Hepatocyte (in vitro differentiated cells): Measurements from ENCODE around the gene NR3C2.

Source experiments
- EZH2 ChIP-seq: fragments of 200-600 bp; sonication (generic); IDR thresholded peaks from 2 replicates; pipeline ENCODE4 v1.6.1; 2016; ENCODE audit warnings: antibody characterized with exemption, mild to moderate bottlenecking, borderline replicate concordance
- TF ChIP-seq, protein P1 (sequence below): fragments of 200-600 bp; sonication (generic); IDR thresholded peaks from 2 replicates; pipeline ENCODE4 v1.5.1; 2016; ENCODE audit warnings: antibody characterized with exemption, mild to moderate bottlenecking; ENCODE audit not compliant: poor library complexity

DNA sequence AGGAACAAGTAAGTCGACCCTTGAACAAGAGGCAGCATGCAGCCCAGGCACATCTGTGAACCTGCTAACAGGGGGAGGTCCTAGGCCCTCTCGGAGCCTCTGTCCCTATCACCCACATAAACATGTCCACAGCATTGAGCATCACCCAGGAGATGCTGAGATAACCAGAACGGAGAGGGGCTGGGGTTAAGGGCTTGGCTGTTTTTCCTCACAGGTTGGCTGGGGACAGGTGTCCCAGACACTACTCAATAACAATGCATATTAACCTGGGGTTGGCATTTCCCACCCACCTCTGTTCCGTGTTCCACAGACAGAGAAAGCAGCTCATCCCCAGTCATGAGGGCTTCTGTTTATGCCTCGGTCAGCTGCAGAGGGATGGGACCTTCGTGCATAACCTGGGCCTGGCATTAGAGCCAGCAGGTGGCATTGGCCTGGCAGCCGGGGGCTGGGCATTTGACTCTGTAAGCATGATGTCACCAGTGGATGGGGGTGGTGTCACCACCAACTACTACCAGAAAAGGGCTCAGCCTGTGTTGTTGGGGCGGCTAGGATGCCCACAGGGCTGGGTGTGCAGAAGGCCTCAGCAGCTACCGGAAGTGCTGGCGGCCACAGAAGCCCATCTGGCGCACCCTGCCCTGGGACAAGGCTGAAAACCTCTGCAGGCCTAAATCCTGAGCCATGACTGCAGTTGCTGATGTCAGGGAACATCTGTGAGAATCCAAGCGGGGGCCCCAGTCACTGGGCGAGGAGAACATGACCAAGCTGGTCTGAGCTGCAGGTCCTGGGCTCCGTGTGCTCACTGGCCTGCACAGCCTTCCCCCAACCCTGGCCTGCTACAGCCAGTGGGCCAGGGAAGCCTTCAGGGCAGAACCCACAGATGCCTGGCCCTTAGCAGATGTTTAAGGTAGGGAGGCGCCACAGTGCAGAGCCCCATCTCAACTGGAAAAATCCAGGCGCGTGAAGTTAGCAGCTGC, 351.4 kb downstream of the NR3C2 start:
- TF ChIP-seq, protein P1, sequence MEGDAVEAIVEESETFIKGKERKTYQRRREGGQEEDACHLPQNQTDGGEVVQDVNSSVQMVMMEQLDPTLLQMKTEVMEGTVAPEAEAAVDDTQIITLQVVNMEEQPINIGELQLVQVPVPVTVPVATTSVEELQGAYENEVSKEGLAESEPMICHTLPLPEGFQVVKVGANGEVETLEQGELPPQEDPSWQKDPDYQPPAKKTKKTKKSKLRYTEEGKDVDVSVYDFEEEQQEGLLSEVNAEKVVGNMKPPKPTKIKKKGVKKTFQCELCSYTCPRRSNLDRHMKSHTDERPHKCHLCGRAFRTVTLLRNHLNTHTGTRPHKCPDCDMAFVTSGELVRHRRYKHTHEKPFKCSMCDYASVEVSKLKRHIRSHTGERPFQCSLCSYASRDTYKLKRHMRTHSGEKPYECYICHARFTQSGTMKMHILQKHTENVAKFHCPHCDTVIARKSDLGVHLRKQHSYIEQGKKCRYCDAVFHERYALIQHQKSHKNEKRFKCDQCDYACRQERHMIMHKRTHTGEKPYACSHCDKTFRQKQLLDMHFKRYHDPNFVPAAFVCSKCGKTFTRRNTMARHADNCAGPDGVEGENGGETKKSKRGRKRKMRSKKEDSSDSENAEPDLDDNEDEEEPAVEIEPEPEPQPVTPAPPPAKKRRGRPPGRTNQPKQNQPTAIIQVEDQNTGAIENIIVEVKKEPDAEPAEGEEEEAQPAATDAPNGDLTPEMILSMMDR = no peak
- TF ChIP-seq EZH2 = no peak
